Cortex of kidney (tissue), 1 donor: ENCODE results near the gene IGSF9.
"Not testable (repeated sequence)": the region's sequence is repeated elsewhere in the genome, so short reads cannot be mapped to it uniquely, and the experiment has no call there.

Experiments
- DNase-seq: peaks from one replicate; lab custom pipeline; 2025; lab: John Stamatoyannopoulos, UW

The IGSF9 gene

DNA sequence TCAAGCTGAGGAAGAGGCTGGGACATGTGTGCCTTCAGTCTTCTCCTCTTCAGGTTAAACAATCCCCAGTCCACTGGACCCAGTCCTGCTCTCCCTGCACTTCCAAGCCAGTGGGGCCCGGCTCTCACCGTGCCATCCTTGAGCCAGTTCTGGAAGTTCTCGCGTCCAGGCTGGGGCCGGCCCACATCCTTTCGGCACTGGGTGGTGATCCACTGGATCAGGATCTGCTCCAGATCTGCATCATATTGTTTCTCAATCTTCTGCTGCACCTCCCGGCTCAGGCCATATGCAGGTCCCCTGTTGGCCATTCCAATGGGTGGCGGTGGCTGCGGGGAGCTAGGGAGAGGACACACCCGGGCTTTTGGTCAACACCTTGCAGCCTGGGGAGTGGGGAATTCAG is 25.2 kb downstream of the IGSF9 start:
- no peak for DNase-seq

DNA sequence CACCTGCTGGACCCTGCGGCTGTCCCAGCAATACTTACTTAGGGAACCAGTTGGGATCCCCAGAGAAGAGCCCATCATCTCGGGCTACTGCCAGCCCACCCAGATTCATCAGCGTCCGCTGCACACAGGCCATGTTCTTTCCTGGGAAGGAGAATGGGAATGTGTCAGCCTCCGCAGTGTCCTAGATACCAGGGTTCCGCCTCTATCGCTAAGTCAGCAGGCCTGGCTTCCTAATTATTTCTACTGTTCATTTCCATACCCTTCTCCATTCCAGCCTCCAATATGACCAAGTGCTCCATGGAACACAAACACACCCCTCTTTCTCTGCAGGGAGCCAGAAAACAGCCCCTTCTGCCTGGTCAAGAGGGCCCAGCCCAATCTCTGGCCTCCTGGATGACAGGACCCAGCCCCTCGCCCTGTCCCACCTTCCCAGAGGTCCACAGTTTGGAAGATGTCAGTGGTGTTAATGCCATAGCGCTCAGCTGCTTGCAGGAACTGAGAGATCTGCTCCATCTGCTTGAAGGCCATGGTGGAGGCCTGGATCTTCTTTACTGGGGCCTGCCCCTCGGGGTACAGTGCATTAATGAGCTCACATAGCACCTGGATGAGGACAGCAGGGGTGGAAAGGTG is 26.1 kb downstream of the IGSF9 start:
- DNase-seq: no peak

DNA sequence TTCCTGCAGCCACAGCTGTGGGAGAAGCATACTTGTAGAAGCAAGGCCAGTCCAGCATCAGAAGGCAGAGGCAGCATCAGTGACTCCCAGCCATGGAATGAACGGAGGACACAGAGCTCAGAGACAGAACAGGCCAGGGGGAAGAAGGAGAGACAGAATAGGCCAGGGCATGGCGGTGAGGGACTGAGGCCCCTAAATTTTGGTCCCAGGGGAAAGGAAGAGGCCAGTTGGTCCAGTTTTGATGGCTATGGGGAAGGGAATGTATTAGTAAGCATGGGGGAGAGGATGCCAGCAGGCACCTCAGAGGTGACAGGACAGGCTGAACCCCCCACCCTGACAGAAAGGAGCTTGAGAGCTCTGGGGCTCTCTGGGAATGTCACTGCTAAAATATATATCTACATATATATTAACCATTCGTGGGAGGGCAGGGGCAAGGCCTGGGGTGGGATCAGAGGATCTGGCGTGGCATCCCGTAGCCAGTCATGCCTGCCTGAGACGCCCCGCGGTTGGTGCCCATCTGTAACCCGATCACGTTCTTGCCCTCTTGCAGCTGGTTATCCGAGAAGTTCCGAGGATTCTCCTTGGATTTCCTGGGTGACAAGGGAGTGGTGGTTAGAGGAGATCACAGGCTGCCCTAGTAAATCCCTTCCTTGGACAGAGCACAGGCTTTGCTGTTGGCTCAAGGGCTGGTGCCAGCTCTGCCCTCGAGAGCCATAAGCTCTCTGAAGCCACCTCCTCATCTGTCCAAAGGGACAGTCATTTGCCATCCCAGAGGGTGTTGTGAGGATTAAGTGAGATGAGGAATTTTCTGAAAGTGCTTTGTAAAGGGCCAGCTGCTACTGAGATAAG is 26.8 kb downstream of the IGSF9 start:
- no peak for DNase-seq

DNA sequence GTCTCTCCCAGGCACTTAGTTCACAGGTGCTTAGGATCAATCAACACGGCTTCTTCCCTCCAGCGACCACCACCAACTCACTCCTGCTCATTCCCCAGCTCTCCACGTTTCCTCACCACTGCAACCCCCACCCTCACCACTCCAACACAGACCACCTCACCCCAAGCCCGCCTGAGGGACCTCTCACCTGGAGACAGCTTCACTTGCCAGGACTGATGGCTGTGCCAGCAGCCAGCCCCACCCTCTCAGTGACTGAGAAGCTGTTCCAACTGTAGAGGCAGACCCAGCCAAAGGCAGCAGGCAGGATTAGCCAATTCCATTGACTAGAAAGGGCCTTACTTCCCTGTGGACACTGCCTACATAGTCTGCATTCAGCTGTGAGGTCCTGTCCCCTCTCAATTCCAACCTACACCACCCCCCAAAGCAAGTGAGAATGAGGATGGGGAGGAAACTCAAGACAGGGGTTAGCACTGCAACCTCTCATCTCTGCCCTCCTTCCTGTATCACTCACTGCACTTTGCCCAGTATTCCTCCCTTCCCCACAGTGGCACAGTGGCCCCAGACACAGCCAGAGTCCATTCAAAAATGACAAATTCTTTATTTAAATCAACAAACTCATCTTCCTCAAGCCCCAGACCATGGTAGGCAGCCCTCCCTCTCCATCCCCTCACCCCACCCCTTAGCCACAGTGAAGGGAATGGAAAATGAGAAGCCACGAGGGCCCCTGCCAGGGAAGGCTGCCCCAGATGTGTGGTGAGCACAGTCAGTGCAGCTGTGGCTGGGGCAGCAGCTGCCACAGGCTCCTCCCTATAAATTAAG is 27.7 kb downstream of the IGSF9 start:
- no peak for DNase-seq

DNA sequence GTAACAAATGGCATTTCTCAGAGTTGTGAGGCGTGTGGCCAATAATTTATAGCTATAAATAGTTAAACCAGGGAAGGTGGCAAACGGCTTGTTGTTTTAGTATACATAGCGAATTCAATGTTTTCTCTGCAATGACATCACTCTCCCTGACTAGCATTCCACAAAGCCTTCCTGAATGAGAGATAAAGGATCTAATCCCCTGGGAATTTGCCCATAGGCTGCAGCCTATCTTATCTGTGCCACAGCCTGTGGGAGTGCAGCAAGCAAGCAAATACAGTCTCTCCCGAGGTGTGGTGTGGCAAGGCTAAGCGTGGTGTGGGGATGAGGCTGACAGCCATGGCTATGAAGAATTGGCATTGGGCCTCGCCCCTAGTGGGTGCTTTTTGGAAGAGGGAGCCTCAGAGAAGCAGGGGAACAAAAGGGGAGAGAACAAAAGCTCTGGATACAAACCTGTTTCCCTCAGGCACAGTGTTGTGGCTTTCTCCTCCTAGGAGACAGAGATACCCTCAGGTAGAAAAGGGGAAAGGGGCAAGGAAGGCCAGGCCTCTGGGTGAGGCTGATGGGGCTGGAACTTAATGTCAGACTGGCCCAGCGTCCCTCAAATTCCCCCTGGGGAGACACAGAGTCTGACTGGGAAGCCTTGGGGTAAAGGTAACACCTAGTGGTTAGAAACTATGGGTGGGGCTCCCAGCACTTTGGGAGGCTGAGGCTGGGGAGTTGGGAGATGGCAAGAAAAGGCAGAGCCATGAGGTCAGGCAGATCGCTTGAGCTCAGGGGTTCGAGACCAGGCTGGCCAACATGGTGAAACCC is 29.0 kb downstream of the IGSF9 start:
- DNase-seq: no peak

DNA sequence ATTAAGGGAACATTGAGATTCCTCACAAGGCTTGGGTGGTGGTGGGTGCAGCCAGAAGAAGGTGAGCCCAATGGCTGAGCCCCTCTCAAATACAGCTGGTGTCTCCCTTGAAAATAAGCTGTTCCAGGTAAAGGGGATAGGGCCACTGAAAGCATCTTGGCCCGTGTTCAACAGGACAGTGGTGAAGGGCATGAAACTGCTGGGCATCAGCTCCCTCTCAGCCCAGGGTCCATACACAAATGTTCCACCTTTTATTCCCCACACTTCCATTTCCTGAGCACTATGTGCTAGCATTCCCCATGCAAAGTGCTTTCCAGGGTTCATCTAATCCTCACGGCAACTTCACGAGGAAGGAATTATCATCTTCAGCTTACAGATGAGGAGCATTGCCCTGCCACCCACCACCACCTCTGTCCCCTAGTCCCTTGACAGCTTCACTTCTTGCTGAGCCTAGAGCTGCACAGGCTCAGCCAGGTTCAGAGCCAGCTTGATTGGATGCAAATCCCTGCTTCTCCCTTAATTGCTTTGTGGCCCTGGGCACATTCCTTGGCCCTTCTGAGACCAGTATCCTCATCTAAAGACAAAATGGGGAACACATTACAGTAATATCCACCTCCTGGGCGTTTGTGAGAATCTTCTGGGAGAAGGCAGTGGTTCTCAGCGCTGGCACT is 29.7 kb downstream of the IGSF9 start:
- DNase-seq: no peak

DNA sequence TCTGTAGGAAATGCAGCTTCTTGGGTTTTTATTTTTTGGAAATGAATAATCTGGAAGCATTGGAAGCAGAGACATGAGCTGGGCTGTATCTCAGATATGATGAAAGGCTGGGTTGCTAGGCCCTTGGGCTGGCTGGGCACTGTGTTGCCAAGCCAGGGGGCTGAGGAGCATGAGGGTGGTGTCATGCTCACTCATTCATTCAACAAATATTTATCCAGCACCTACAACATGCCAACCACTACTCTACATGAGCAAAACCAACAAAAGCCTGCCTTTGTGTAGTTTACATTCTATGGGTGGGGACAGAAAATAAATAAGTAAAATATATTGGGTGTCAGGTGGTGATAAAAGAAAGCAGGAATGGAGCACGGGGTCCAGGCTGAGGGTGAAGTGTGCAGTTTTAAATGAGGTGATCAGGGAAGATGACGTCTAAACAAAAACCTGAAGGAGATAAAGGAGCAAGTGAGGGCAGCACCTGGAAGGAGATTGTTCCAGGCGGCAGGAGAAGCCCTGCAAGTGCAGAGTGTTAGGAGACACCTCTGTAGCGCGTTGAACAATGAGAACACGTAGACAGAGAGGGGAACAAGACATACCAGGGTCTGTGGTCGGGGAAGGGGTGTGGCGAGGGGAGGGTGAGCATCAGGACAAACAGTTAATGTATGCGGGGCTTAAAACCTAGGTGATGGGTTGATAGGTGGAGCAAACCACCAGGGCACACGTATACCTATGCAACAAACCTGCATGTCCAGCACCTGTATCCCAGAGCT is 31.0 kb downstream of the IGSF9 start:
- DNase-seq: no peak

DNA sequence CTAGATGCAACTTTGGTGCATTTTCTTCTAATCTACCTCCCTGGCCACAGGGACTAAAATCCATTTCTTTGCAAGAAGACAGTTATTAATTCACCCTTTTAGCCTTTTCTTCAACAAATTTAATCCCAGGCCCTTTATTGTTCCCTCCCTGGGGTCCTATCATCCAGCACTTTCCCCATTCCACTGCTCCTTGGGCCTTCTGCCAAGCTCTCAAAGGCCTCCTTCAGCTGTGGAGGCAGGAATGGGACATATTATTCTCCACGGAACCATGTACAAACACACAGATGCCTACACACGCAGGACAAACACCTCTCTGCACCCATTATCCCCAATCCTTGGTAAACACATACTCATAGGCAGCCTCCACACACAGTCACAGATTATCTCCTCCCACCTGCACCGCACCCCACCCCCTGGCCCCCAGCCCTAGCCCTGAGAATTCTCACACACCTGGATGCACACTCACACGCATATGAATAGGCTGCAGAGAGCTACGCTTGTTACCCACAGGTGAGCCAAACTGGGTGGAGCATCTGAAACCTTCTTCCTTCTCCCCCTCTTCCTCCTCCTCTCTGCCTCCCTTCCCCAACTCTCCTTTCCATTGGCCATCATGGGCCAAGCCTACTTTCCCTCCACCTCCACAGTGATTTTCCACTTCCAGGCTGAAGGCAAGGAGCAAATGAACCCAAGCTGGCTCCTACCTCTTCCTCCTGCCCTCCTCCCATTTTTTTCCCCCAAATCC is 31.8 kb downstream of the IGSF9 start:
- no peak for DNase-seq

DNA sequence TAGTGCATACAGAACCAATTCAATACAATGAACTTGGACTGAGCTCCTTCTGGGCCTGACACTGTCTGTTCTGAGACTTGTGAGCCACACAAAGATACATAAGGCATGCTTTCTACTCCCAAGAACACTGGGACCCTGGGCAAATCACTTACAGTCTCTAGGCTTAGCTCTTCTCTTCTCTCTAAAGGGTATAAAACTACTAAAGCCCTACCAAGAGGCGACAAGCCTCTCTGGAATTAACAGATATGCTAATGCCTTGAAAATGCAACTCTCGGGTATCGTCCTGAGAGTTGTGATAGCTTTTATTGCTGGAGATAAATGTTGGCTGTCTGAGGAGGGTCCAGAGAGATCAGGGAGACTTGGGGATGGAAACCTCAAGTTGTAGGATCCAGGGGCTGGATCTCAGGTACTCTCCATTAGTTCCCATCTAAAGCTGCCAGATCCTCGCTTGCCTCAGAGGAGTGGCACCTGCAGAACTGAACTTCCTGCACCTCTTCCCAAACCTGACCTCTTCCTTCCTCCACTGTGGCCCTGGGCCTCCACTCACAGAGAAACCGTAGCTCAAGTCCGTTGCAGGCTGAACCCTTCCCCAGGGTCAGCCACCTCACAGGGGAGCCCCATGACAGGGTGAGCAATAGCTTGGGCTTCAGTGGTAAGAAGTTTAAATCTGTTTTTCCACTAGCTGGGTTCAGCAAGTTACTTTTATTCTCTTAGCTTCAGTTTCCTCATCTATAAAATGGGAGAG is 33.9 kb downstream of the IGSF9 start:
- DNase-seq: no peak

DNA sequence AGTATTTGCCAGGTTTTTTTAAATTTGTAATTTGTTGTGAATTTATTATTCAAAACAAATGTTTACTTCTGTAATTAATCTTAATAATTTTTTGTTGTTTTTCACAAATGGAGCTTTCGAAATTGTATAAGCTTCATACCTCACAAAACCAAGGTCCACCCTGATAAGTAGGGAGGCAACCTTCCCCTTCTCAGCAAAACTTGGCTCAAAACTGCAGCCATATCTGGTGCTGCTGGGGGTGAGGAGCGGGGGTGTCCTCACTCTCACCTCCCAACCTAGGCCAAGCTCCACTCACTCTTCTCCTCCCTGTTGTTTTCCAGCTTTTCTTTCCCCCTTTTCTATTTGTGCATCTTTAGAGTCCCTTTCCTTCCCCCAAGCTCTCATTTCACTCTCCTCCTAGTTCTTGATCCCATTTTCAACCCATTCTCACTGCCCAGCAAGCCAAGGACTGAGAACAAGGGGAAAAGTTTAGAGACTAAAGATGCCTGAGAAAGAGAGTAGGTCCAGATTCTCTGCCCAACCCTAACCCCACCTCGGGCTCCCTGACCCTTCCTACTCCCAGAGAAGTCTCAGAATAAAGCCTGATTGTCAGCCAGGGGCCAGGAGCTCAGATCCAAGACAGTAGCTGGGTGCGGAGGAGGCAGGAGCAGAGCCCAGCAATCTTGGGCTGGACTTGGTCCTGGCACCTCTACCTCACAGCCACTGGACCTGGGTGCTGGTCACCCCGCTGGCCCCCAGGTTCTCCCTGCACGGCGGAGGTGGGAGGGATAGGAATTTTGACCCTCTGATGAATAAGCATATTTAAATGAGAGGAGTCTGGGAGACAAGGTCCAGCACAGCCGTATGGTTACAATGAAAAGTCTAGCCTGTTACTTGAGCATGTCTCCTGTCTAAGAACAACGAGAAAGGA is 37.1 kb downstream of the IGSF9 start:
- no peak for DNase-seq

DNA sequence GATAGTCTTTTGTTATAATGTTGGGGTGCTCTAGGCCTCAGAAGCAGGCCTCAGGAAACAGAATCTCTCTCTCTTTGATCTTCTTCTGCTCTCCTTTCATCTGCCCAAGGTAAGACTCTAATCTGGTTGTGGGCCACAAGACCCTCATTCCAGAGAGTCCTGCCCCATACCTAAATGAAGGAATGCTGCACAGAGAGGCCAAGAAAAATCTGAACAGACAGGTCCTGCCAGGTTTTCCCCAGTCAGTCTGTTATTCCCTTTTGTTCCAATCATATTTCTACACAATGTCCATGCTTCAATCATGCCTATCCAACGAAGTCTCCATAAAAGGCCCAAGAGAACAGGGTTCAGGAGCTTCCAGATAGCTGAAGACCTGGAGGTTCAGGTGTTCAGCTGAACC is 38.5 kb downstream of the IGSF9 start:
- DNase-seq: no peak

DNA sequence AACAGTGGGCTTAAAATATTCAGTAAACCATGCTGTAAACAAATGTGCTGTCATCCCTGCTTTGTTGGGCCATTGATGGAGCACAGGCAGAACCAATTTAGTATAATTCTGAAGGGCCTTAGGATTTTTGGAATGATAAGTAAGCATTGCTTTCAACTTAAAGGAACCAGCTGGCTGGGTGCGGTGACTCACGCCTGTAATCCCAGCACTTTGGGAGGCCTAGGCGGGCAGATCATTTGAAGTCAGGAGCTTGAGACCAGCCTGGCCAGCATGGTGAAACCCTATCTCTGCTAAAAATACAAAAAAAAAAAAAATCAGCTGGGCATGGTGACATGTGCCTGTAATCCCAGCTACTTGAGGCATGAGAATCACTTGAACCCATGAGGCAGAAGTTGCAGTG is 41.4 kb downstream of the IGSF9 start:
- not testable (repeated sequence) for DNase-seq

DNA sequence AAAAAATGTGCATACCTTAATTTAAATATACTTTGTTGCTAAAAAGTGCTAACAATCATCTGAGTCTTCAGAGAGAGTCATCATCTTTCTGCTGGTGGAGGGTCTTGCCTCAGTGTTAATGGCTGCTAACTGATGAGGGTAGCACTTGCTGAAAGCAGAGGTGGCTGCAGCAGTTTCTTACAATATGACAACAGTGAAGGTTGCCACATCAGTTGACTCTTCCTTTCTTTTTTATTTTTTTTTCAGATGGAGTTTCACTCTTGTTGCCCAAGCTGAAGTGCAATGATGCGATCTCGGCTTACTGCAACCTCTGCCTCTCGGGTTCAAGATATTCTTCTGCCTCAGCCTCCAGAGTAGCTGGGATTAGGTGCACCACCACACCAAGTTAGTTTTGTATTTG is 42.9 kb downstream of the IGSF9 start:
- DNase-seq: no peak

DNA sequence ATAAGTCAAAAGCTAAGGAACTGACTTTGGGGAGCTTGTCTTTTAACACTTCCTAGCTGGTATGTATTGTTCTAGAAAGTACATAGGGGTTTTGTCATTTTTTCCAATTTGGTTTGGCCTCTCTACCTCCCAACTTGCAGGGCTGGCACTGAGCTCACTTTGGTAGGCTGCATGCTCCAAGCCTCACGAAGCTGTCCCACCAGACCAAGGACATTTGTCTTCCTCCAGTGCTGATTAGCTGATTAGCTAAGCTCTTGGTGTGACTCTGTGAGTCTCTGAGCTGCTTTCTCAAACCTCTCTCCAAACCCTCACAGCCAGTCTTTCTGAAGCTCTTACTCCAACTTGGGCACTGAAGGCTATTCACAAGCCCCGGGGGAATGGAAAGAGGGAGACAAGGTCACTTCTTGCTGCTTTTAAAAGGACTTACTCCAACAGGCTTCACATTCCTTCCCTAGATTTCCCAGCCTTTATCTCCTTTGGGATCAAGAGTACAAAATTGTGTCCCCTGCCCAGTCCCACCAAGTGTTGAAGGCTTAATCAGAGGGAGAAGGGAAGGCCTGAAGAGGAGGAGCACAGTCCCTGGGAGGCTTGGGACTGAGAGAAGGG is 44.6 kb downstream of the IGSF9 start:
- DNase-seq: no peak

DNA sequence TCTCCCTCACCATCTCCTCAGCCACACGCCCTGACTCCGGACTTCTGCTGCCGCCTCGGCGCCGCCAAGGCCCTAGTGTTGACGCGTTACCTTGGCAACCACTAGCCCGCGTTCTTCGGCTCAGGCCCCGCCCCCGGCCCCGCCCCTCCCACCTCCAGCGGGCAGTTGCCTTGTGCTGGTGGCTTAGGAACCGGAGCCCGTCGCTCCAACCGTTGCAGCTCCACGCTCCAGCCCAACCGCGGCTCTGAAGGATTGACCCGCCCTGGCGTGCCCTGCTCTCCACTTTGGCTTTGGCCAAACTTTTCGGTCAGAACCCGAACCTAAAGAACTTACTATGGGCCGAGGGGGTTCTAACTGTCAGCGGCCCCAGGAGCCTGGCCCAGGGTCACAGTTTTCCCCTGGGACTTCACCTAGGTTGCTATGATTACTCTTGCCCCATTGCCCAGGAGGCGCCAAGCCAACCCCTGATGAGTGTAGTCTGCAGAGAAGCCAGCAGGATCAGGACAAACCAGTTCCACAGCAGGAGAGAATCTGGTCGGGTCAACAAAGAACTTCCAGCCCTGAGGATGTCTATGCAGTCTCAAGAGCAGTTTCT is 45.2 kb downstream of the IGSF9 start, which contains the start of gene CFAP45:
TSS of gene CFAP45 (minus strand) at position 80 of the 595 bp plus-strand sequence. CDS start at position 13, 67 bp downstream.
- no peak for DNase-seq

DNA sequence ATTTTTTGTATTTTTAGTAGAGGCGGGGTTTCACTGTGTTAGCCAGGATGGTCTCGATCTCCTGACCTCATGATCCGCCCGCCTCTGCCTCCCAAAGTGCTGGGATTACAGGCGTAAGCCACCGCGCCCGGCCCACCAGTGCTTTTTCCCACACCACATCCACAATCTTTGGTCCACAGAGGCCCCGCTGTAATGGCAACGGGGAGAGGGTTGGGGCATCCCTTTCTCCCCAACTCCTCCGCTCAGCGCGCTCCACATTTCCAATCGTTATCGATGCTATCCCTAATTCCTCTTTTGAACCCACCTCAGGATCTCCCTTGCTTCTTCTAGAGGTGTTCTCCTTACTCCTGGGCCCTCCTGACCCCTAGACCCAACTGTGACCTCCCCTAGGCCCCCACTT is 45.8 kb downstream of the IGSF9 start:
- not testable (repeated sequence) for DNase-seq

DNA sequence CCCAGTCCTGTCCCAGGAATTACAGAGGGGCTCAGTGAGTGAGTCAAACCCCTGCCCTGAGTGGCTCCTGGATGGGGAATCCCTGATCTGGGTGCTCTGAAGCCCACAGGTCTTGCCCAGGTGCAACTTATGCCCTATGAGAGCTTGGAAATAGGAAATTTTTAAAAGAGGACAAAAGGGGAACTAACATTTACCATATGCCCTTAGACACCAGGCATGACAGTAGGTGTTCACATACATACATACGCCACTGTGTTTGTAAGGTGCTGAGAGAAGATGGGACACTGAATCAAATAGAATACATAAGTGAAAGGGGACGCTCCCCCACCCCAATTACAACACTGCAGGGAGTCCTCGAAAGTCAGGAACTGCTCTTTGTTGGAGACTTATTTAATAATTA is 46.9 kb downstream of the IGSF9 start:
- no peak for DNase-seq
